Upper lobe of left lung (tissue), 4 donors: ENCODE results near the gene PLIN1.

Source experiments
- EP300 ChIP-seq, 4 donors: sonication (generic); formaldehyde crosslinking; IDR thresholded peaks; one replicate each; pipeline ENCODE4 v1.5.1; 2017; ENCODE audit warnings: antibody characterized with exemption in 4 of 4, control low read depth in 2 of 4
- POLR2A ChIP-seq, 4 donors: fragments of 450-650 bp; IDR thresholded peaks; one replicate each; pipeline ENCODE4 v1.5.1; 2016 to 2017; ENCODE audit warnings: antibody characterized with exemption in 4 of 4, mild to moderate bottlenecking in 2 of 4
- POLR2AphosphoS5 ChIP-seq, 2 donors: sonication (generic); formaldehyde crosslinking; IDR thresholded peaks; one replicate each; pipeline ENCODE4 v1.5.1; 2017; ENCODE audit warnings: antibody characterized with exemption in 2 of 2
- TF ChIP-seq, protein P1 (sequence below), 6 experiments: fragments of 450-650 bp in 4 of 6; fragments of 200-600 bp in 2 of 6; sonication (generic) in 2 of 6; IDR thresholded peaks; one replicate each; pipeline ENCODE4 v1.5.1; 2016 to 2019; ENCODE audit warnings: antibody characterized with exemption in 6 of 6

DNA sequence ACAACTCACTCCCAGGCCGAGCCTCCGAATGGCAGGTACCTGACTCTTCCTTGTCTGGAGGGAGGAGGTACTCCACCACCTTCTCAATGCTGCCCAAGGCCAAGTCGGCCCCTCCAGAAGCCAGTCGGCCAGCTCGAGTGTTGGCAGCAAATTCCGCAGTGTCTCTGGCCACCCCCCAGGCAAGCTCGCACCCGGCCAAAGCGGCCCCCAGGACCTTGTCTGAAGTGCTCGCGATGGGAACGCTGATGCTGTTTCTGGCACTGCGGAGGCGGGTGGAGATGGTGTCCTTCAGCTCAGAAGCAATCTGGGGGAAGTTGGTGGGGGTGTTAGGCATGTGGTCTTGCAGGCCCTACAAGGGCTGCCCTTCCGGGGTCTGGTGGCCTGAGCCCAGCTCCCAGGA lies 9.2 kb downstream of the PLIN1 start:
- TF ChIP-seq, protein P1, sequence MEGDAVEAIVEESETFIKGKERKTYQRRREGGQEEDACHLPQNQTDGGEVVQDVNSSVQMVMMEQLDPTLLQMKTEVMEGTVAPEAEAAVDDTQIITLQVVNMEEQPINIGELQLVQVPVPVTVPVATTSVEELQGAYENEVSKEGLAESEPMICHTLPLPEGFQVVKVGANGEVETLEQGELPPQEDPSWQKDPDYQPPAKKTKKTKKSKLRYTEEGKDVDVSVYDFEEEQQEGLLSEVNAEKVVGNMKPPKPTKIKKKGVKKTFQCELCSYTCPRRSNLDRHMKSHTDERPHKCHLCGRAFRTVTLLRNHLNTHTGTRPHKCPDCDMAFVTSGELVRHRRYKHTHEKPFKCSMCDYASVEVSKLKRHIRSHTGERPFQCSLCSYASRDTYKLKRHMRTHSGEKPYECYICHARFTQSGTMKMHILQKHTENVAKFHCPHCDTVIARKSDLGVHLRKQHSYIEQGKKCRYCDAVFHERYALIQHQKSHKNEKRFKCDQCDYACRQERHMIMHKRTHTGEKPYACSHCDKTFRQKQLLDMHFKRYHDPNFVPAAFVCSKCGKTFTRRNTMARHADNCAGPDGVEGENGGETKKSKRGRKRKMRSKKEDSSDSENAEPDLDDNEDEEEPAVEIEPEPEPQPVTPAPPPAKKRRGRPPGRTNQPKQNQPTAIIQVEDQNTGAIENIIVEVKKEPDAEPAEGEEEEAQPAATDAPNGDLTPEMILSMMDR (IDR thresholded peaks at IDR 0.05): no peak
- TF ChIP-seq POLR2A (IDR thresholded peaks at IDR 0.05) (no peak), EP300 (IDR thresholded peaks at IDR 0.05) (no peak), POLR2AphosphoS5 (IDR thresholded peaks at IDR 0.05) (no peak)
